GM18505 (cell line): ENCODE data around the gene SRGAP2C.
"Not testable (repeated sequence)": the region's sequence is repeated elsewhere in the genome, so short reads cannot be mapped to it uniquely, and the experiment has no call there.

Experiments used
- ATAC-seq: cut with Tn5 transposase; IDR thresholded peaks from one replicate; pipeline ENCODE4 v1.9.1; 2021; ENCODE audit not compliant: unreplicated experiment

SRGAP2C gene

GRCh38 chr1:121184290-121185127 lies at the start of gene SRGAP2C, which contains the start of gene FAM72B:
SRGAP2C (plus strand) TSS chr1:121184975; CDS start chr1:121187447, 2,472 bp downstream.
FAM72B (minus strand) TSS chr1:121184340; CDS start chr1:121183489, 851 bp downstream.
- peak; percentile 82 for ATAC-seq

DNA sequence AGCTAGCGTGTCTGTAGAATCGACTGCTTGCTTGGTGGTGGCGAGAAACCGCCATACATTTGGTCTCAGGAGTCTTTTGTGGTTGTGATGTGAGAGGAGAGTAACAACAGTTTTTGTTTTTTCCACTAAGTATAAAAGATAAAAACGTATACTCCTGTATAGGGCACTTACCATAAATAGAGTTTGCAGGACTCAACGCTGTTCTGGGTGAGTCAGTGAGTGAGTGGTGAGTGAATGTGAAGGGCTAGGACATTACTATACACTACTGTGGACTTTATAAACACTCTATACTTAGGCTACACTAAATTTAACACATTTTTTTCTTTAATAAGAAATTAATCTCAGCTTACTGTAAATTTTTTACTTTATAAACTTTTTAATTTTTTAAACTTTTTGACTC lies 44.4 kb upstream of the SRGAP2C start:
- ATAC-seq, result not testable (repeated sequence)

DNA sequence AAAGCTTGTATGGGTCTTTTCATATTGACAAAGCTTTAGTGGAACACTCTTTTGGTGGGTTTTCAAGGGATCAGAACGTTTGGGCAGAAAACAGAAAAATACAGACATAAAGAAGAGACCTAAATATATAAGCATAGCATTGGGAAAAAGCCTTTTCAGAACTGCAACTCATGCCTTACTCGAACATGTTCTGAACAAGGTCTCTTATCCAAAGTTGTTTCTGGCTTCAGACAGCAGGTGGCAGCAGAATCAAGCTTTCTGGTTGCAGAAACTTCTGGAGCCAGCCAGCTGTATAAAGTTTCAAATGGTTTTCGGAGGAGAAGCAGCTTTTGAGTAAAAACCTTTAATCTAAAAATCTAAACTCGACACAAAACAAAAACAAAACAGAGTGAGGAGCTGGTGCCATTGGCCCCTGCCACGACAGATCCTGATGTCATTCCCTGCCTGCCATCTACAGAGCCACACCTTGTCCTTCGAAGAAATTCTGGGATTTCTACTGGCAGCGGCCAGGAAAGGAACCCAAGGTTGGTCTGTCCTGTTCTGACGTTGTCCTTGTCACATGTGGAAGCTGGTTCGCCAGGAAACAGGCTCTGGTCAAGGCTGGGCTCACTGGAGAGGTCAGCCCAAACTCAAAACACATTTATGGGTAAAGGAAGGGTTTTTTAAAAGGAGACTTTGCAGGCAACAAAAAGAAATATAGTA lies 36.1 kb upstream of the SRGAP2C start:
- not testable (repeated sequence) for ATAC-seq

DNA sequence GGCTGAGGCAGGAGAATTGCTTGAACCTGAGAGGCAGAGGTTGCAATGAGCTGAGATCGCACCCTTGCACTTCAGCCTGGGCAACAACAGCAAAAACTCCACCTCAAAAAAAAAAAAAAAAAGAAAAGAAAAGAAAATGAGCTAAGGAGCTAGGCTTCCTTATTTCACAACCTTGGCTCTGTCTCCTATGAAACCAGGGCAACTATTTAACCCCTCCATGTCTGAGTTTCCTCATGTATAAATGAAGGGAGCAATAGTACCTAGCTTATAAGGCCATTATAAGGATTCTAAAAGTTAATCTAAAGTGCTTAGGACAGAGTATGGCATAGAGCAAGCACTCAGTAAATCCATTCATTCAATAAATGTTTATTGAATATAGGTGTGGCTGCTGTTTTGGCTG lies 33.5 kb upstream of the SRGAP2C start:
- not testable (repeated sequence) for ATAC-seq

DNA sequence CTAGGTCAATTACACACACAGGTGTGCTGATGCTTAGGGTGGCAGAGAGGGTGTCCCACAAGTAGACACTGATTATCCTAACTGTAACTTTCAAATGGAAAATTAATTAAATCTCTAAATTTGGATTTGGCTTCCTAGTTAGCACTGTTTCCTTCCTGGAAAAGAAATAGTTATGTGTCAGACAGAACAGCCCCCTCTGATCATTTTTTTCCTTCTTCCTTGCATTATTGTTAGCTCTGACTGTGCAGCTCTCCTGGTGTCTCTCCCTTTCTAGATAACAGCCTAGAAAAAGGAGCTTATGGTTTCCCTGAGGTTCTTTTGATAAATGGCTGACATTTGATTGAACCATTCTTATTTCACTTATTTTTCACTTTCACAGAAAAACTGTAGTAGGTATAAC lies 32.0 kb upstream of the SRGAP2C start:
- not testable (repeated sequence) for ATAC-seq

DNA sequence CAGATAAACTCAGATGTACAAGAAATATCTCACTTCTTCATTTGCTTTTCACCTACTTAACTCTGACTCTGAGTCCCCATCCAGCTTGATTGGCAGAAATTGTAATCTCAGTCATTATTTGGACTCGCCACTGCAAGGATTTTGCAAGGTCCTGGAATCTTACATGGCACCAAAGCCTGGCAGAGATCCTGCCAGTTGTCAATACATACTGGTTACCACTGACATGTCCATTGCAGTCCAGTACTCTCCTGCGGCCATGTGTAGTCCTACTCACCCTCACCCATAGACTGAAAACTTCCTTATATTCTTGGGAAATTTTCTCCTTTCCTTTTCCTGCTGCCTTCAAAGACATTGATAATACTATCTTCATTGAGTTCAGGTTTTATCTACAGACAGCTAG lies 30.0 kb upstream of the SRGAP2C start:
- not testable (repeated sequence) for ATAC-seq

- ATAC-seq, result not testable (repeated sequence)
These were observed 29.0 kb upstream of the SRGAP2C start for GRCh38 chr1:121155671-121156358.

GRCh38 chr1:121156958-121157603 lies 27.7 kb upstream of the SRGAP2C start:
- not testable (repeated sequence) for ATAC-seq

GRCh38 chr1:121157609-121158008 lies 27.2 kb upstream of the SRGAP2C start:
- not testable (repeated sequence) for ATAC-seq

DNA sequence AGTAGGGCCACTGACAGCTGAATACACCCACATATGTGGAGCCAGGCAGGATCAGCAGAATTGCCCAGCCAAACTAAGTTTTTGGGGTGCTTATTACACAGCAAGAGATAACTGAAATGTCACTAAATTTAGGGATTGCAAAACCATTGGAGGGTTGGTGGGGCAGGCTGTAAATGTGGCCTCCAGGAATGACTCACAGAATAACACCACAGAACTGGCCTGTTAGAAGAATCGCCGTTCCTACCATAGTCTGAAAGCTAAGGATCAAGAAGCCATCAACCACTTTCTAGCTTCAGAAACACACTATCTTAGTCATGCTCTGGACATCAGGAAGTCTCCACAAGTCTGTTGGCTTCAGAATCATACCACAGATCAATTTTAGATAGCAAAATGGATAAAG lies 24.7 kb upstream of the SRGAP2C start:
- ATAC-seq, result not testable (repeated sequence)

DNA sequence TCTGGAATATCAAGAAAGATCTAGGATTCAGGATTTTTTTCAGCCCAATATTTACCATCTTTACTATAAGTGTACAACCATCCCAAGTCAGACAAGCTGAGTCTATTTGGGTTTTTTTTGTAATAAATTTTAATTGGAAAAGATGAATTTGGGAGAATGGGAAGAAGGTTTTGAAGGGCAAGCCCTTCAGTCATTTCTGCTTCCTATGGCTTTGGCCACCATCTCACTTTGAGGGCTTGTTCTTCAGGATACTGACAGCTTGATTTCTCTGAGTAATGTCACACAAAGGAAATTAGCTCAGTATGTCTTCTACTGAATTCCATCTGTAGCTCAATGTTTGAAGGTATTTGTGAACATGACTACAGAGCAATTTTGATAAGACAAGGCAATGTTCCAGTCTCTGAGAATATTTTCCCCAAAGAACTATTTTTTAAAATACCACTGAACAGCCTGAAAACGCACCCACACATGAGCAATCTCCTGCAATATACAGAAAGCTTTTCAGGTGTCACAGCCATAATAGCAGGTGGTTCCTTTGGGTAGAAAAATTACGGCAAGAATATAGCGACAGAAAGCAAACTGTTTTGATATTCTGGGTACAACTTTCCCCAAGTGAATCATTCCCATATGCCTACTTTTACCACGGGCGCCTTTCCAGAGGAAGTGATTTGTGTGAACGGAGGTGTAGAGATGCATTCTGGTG lies 23.4 kb upstream of the SRGAP2C start:
- ATAC-seq, result not testable (repeated sequence)

- ATAC-seq, result not testable (repeated sequence)
These were observed 20.7 kb upstream of the SRGAP2C start for GRCh38 chr1:121163850-121164757.

DNA sequence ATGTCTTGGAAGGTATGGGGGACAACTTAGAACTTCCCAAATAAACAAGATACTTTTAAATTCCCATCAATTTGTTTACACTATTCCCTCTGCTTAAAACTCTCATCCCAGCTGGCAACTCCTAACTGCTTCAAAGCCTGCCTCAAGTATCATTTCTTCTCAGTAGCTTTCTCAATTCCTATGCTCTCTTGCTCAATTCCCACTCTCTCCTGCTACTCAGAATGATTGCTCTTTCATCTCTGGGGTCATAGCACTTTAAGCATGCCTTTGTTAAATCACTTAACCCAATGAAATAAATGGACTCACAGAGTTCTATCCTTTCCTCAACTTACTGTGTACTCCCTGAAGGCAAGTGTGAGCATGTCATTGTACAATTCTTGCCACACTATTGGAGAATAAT lies 19.5 kb upstream of the SRGAP2C start:
- ATAC-seq, result not testable (repeated sequence)

- ATAC-seq, result not testable (repeated sequence)
These were observed 17.5 kb upstream of the SRGAP2C start for GRCh38 chr1:121167225-121167738.

- not testable (repeated sequence) for ATAC-seq
These were observed 16.6 kb upstream of the SRGAP2C start for GRCh38 chr1:121168152-121168668.

DNA sequence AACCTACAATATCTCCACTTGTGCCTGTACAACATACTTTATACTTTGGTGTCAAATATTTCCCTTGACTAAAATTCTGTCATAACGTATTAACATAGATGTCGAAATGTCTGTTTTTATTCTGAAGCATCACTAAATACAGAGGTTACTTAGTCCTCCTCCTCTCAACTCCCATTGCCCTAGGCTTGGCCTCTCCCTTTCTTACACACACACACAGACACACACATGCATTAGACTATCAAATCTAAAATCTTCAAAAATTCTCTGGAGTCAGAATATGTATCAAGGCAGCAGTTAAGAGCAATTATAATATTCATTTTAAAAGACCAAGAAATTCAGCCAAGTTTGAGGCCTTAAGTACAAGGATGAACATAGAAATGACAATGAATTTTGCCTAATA lies 8.1 kb upstream of the SRGAP2C start:
- ATAC-seq, result not testable (repeated sequence)

DNA sequence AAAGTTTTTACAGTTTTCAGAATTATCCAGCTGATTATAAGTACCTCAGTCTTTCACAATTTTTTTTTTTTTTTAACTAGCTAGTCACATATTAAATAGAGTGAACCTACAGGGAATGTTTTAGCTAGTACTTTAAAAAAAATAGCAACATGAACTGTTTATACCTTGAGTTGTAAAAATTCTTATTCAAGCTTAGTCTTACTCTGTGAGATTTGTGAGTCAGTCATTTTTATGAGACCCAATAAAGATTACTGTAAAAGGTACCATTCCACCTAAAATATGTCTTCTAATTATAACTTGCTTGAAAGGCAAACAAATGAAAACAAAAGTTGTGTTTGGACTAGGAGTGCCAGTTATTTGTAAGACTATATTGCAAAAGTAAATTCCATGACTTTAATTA lies 6.6 kb upstream of the SRGAP2C start:
- not testable (repeated sequence) for ATAC-seq

DNA sequence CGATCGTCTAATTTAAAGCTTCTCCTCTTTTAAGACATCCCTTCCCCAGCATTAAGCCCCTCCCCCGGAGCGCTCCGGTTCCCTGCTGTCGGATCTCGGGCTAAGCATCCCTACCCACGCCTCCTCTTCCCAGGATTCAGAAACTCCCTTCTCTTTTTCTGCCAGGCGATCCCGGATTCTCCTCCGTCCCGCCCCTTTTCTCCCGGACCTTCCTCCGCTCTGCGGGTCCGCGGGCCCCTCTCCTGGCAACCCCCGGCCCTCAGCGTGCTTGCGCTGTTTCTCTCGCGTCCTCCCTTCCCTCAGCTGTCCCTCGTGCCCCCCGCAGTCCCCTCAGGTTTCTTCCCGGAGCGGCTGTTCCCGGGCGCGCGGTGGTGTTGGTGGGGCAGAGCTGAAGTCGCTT lies 908 bp upstream of the SRGAP2C start:
- not testable (repeated sequence) for ATAC-seq
